ENCODE data around the gene RHOA. TPM values are rescaled to one million over a fixed set of nuclear protein-coding genes. Genes with fewer than 3 reads are reported as not detected.

Gene RHOA
- total RNA-seq, 1 donor from 2014 or later: 601 TPM

GRCh38 chr3:49377483-49377882 lies 34.3 kb downstream of the RHOA start:
- H3K9me3 ChIP-seq: no peaks in the 10 kb centered on the region
- no peak for DNase-seq
- peak overlapping the region; percentile 49 for H3K27ac ChIP-seq
- H3K36me3 ChIP-seq: peaks cover 32% of the 10 kb centered on the region
- peak; percentile 47 to 59 for ATAC-seq
- H3K4me3 ChIP-seq: no peak overlapping the region
- intact Hi-C loops (cut with DNase I): no loop called here
- H3K27me3 ChIP-seq (ENCODE audit: low read depth): no peaks in the 10 kb centered on the region
- TF ChIP-seq CTCF (IDR thresholded peaks at IDR 0.05): no peak
- H3K4me1 ChIP-seq: peaks cover 51% of the 10 kb centered on the region

- Histone ChIP-seq H3K4me1 (peaks cover 17% of the 10 kb centered on the region), H3K27me3 (ENCODE audit: low read depth) (no peaks in the 10 kb centered on the region), H3K27ac (no peak overlapping the region), H3K9me3 (no peaks in the 10 kb centered on the region), H3K4me3 (no peak overlapping the region), H3K36me3 (peaks cover 82% of the 10 kb centered on the region)
- no peak for TF ChIP-seq CTCF (IDR thresholded peaks at IDR 0.05)
- intact Hi-C loops (cut with DNase I): no loop called here
- DNase-seq: no peak
- no peak for ATAC-seq
Observed at GRCh38 chr3:49371946-49372345, 39.8 kb downstream of the RHOA start.

GRCh38 chr3:49370585-49371290 lies 41.0 kb downstream of the RHOA start:
- no peak overlapping the region for H3K4me3 ChIP-seq
- no peak overlapping the region for H3K27ac ChIP-seq
- intact Hi-C loops (cut with DNase I): no loop called here
- peaks cover 14% of the 10 kb centered on the region for H3K4me1 ChIP-seq
- no peak for TF ChIP-seq CTCF (IDR thresholded peaks at IDR 0.05)
- peaks cover 94% of the 10 kb centered on the region for H3K36me3 ChIP-seq
- H3K27me3 ChIP-seq (ENCODE audit: low read depth): no peaks in the 10 kb centered on the region
- no peaks in the 10 kb centered on the region for H3K9me3 ChIP-seq
- no peak for DNase-seq
- peak in 1 of 2 donors; percentile 33 for ATAC-seq

- peak overlapping the region; percentile 15 for H3K27ac ChIP-seq
- peaks cover 18% of the 10 kb centered on the region for H3K4me1 ChIP-seq
Observed at GRCh38 chr3:49362561-49362960, 49.2 kb downstream of the RHOA start.

GRCh38 chr3:49359623-49360022 lies 52.2 kb downstream of the RHOA start:
- intact Hi-C loops (cut with DNase I): no loop called here
- no peak for TF ChIP-seq CTCF (IDR thresholded peaks at IDR 0.05)

More at GRCh38 chr3:49362561-49362960, 49.2 kb downstream of the RHOA start:
- peaks cover 84% of the 10 kb centered on the region for H3K36me3 ChIP-seq
- no peak for TF ChIP-seq CTCF (IDR thresholded peaks at IDR 0.05)
- H3K27me3 ChIP-seq (ENCODE audit: low read depth): no peaks in the 10 kb centered on the region
- intact Hi-C loops (cut with DNase I): no loop called here
- no peaks in the 10 kb centered on the region for H3K9me3 ChIP-seq
- ATAC-seq (no peak), DNase-seq (no peak)
- H3K4me3 ChIP-seq: no peak overlapping the region

More at GRCh38 chr3:49359623-49360022, 52.2 kb downstream of the RHOA start:
- Histone ChIP-seq H3K4me1 (peaks cover 41% of the 10 kb centered on the region), H3K9me3 (no peaks in the 10 kb centered on the region), H3K4me3 (no peak overlapping the region), H3K27ac (peak overlapping the region; percentile 95), H3K36me3 (peaks cover 83% of the 10 kb centered on the region), H3K27me3 (ENCODE audit: low read depth) (no peaks in the 10 kb centered on the region)
- ATAC-seq (no peak), DNase-seq (no peak)

All from lower lobe of right lung (tissue), 2 donors.